GM19025 (cell line): ENCODE results near the gene PAFAH2.

ENCODE experiments used
- ATAC-seq: cut with Tn5 transposase; IDR thresholded peaks from one replicate; pipeline ENCODE4 v1.9.1; 2021; ENCODE audit warnings: mild to moderate bottlenecking, low read depth, moderate library complexity; ENCODE audit not compliant: unreplicated experiment

PAFAH2 gene

DNA sequence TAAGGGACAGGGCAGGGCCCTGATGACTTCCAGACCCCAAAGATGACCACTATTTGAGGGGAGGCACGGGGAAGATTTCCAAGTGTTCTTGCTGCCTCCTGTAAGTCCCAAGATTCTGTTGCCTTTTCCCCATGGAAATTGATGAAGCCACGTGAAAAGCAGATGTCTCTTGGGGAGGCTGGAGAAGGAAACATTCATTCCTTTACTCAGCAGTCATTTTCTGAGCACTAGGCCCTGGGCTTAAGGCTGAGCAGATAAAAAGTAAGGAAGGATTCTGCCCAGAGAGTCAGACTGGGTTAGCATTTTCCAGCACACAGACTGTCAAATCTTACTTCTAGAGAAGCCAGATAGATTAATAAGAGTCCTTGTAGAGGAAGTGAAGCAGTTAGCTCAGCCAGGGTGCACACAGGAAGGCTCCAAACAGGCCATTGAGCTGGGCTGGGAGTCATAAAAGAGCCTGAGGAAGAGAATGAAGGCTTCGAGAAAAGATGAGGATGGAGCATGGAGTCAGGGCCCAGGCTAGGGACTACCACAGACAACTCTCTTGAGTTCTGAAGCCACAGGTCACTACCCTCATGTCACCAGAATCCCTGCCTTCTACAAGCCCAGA lies 33.9 kb upstream of the PAFAH2 start:
- no peak for ATAC-seq

DNA sequence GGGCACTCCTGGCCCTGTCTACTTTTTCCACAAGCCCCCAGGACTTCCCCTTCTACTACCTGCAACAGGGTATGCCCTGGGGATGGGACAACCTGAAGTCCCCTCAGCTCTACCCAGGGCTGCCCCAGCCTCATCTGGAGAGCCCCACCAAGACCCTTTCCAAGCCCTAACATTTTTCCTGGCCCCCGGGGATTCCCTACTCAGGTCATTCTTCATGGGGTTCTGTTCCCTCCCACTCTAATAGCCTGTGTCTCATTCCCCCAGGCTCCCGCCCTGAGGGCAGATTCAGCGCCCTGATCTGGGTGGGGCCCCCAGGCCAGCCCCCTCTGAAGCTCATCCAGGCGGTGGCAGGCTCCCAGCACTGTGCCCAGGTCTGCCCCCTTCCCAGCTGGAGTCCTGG lies 33.3 kb upstream of the PAFAH2 start:
- ATAC-seq: no peak

DNA sequence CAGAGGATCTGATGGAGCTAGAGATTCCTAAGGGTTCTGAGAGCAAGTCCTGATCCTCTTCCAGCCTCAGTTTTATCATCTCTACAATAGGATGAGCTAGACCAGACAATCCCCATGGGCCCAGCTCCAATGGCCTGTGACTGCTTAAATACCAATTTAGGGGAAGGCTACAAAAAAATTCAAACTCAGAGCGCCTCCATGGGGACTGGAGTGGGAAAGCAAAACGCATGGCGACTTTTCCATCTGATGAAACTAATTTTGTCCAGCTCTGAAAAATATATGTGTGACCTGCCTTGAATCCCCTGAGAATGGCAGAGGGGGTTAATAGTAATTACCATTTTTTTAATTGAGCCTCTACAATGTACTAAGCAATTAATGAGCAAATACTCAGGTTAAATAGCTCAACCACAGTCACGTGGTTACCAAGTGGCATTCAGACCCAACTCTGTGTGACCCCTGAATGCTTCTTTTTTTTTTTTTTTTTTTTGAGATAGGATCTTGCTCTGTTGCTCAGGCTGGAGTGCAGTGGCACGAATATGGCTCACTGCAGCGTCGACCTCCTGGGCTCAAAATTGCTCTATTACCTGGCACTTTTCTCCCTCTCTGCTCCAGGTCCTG lies 32.1 kb upstream of the PAFAH2 start:
- ATAC-seq: no peak

DNA sequence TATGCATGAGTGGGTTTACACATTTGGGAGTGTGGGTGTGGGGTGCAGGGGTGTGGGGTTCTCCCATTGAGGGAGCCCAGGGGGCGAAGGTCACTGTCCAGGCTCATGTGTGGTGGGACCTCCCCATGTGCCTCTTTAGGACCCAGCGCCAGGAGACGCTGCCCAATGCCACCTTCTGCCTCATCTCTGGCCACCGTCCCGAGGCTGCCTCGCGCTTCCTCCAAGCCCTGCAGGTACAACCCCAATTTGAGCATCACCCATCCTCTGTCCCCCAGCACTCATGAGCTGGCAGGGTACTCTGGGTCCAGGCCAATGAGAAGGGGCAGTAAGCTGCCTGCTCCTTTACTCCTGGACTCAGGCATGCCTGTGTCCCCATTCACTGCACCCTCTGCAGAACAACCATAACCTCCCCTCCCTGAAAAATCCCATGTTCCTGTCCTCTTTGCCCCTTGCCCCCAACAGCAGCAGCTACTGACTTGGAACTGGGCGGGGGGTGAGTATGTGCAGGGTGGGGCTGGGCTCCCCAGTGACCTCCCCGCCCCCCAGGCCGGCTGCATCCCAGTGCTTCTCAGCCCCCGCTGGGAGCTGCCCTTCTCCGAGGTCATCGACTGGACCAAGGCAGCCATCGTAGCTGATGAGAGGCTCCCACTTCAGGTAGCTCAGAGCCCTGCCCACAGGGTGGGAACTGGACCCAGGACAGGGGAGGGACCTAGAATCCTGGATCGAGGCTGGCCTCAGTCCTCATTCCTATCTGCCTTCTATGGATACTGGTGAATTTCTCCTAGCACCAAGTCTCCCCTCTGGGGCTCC lies 31.4 kb upstream of the PAFAH2 start:
- no peak for ATAC-seq

GRCh38 chr1:26028490-26028980 lies 30.7 kb upstream of the PAFAH2 start:
- ATAC-seq: no peak

- ATAC-seq: no peak
These were observed 30.0 kb upstream of the PAFAH2 start for GRCh38 chr1:26027716-26028489.

- no peak for ATAC-seq
These were observed 27.7 kb upstream of the PAFAH2 start for GRCh38 chr1:26025517-26025916.

GRCh38 chr1:26025060-26025459 lies 27.2 kb upstream of the PAFAH2 start:
- ATAC-seq: no peak

GRCh38 chr1:26023826-26024225 lies 26.0 kb upstream of the PAFAH2 start:
- ATAC-seq: no peak

DNA sequence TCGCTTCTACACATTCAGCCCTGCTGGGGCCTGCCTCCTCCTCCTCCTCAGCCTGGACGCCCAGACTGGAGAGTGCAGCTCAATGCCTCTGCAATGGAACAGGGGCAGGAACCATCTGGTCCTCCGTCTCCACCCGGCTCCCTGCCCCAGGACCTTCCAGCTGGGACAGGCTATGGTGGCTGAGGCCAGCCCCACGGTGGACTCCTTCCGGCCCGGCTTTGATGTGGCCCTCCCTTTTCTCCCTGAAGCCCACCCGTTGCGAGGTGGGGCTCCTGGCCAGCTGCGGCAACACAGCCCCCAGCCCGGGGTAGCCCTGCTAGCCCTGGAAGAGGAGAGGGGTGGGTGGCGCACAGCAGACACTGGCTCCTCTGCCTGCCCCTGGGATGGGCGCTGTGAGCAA lies 25.1 kb upstream of the PAFAH2 start:
- ATAC-seq: no peak

GRCh38 chr1:26022404-26022779 lies 24.5 kb upstream of the PAFAH2 start:
- ATAC-seq: no peak

GRCh38 chr1:26021647-26022403 lies 24.0 kb upstream of the PAFAH2 start, which contains the start of gene EXTL1:
TSS of gene EXTL1 (plus strand) at chr1:26021775. CDS start at chr1:26022647, 872 bp downstream.
- no peak for ATAC-seq

DNA sequence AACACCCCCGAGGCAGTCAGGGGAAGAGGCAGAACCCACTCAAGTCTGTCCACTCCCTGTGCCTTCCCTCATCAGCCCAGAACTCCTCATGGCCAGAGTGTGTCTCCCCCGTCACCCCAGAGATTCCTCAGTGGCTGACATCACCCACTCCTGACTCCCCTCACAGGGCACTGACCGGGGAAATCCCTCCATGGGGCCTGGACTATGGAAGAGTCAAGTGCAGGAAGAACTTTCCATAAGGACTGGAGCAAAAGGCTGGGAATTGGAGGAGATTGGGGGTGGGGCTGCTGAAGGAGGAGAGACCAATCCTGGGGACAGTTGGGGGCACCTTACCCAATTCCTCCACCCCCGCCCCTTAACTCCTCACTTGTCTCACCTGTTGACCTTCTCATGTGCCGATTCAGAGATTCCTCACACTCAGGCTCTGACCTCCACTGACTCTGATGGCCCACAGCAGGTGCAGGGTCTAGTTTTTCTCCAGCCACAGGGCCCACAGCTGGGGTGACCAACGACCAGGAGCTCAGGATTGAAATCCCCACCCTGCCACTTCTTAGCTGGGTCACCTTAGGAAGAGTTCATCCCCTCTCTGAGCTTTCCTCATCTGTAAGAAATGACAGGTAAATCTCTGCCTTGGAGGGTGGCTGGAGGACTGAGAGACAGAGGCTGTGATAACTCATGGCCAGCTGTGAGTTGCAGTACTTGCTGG lies 23.2 kb upstream of the PAFAH2 start:
- ATAC-seq: no peak

DNA sequence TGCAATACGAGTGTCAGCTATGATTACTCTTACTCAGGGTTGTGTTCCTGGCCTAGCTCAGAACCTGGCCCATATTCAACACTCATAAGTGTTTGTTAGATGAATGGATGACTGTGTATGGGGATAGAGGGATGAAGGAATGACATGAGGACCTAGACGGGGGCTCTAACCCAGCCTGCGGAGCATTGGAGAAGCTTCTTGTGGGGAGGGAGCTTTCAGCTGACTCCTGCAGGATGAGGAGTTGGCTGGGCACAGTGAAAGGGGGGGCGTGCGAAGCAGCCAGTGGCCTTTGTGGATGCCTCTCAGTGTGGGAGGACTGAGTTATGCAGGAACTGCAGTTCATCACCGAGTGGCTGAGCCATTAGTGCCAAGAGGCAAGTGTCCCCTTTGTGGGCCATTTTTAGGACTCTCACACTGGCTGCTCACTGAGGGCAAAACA lies 22.5 kb upstream of the PAFAH2 start:
- ATAC-seq: no peak

DNA sequence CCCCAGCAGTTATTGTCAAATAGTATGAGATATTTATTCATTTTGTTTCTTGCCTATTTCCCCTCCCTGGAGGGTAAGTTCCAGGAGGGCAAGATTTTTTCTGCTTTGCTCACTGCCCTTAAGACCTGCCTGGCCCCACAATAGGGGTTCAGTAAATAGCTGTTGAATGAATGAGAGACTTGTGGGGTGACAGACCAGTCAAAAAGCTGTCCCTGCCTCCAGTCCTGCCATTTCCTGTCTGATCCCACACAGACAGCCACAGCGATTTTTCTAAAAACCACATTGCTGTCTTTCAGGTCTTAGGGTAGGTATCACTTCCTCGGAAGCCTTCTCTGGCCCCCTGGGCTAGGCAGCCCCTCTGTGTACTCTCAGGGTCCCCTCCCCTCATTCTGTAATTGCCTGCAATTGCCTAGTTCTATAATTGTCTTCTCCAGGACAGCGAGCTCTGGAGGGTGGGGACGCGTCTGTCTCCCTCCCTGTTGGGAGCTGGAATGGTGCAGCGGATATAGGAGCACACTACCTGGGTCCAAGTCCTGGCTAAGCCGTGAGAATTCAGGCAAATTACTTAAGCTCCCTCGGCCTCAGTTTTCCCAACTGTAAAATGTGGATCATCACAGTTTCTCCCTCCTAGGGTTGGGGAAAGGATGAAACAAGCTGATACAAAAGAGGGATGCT lies 21.9 kb upstream of the PAFAH2 start:
- ATAC-seq: no peak

DNA sequence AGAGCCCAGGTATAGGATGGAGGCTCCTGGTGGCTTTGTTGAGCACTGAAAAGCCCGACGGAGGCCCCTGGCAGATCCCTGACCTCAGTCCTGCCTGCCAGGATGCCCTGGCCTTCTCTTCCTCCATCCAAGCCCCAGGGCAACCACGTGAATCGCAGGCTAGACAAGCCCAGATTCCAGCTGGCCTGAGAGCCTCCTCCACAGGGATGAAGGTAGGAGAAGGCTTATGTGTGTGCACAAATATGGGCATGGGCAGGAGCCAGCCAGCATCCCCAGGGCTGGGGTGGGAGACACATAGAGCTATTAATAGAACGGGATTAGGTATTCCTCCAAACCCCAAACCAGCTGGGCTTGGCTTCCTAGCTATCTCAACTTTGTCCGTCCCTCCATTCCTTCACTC lies 19.7 kb upstream of the PAFAH2 start:
- no peak for ATAC-seq

- ATAC-seq: no peak
These were observed 19.2 kb upstream of the PAFAH2 start for GRCh38 chr1:26016953-26017545.

- ATAC-seq: no peak
These were observed 18.5 kb upstream of the PAFAH2 start for GRCh38 chr1:26016258-26016952.
